NCI-H345 (cell line): ENCODE results near the gene DPEP2NB.
"Not testable (repeated sequence)": the region's sequence is repeated elsewhere in the genome, so short reads cannot be mapped to it uniquely, and the experiment has no call there.

Experiments
- DNase-seq: peaks from one replicate; lab custom pipeline; 2025; lab: John Stamatoyannopoulos, UW

The DPEP2NB gene

GRCh38 chr16:67982011-67982696 lies 33.6 kb downstream of the DPEP2NB start:
- DNase-seq, result no peak

- no peak for DNase-seq
Observed at GRCh38 chr16:67979955-67980678, 35.6 kb downstream of the DPEP2NB start, which contains the start of gene DPEP3. Gene DPEP3, minus strand, starts transcription at chr16:67980499. Its CDS starts 119 bp downstream, at chr16:67980380.

GRCh38 chr16:67977469-67978227 lies 38.1 kb downstream of the DPEP2NB start:
- DNase-seq, result no peak

- DNase-seq, result no peak
Observed at GRCh38 chr16:67977005-67977404, 38.7 kb downstream of the DPEP2NB start.

- no peak for DNase-seq
Observed at GRCh38 chr16:67976205-67976604, 39.5 kb downstream of the DPEP2NB start.

- DNase-seq, result no peak
Observed at GRCh38 chr16:67975321-67976105, 40.2 kb downstream of the DPEP2NB start.

GRCh38 chr16:67972285-67972684 lies 43.4 kb downstream of the DPEP2NB start:
- DNase-seq, result not testable (repeated sequence)

GRCh38 chr16:67971111-67971510 lies 44.6 kb downstream of the DPEP2NB start:
- no peak for DNase-seq

- no peak for DNase-seq
Observed at GRCh38 chr16:67969254-67970039, 46.3 kb downstream of the DPEP2NB start.

- peak; percentile 65 for DNase-seq
Observed at GRCh38 chr16:67968400-67969253, 47.1 kb downstream of the DPEP2NB start, which contains the start of gene SLC12A4. Gene SLC12A4, minus strand, starts transcription at chr16:67968637. Its CDS starts 84 bp downstream, at chr16:67968553.

GRCh38 chr16:67967958-67968399 lies 47.7 kb downstream of the DPEP2NB start:
- DNase-seq, result no peak

GRCh38 chr16:67967183-67967957 lies 48.3 kb downstream of the DPEP2NB start:
- no peak for DNase-seq

- DNase-seq, result no peak
Observed at GRCh38 chr16:67966549-67967182, 49.0 kb downstream of the DPEP2NB start.

- DNase-seq, result no peak
Observed at GRCh38 chr16:67965668-67966548, 49.8 kb downstream of the DPEP2NB start.

- peak; percentile 10 for DNase-seq
Observed at GRCh38 chr16:67964477-67965131, 51.1 kb downstream of the DPEP2NB start.

GRCh38 chr16:67963662-67964321 lies 51.9 kb downstream of the DPEP2NB start:
- peak; percentile 5 for DNase-seq
